Stimulated activated memory B cell treated with anti-CD40 and anti-IgM and Interleukin-4, amounts not matched to agents 10 μg/mL and 1 μg/mL and 100 μg/mL, for 72 hours (primary cell): Measurements from ENCODE around the gene JAZF1.
A peak's percentile ranks its signal among the peaks of the same experiment; 100 is the strongest.

Source experiments
- ATAC-seq: fragments of 150-1000 bp; cut with Tn5 transposase; 2 replicates; pipeline ENCODE4 v1.10.0; 2021
- H3K27ac Mint-ChIP-seq: one replicate; pipeline ENCODE4 v1.8.0; 2022; ENCODE audit warnings: mild to moderate bottlenecking, mixed read lengths
- H3K27me3 Mint-ChIP-seq: one replicate; pipeline ENCODE4 v1.8.0; 2022; ENCODE audit warnings: mixed read lengths
- H3K36me3 Mint-ChIP-seq: one replicate; pipeline ENCODE4 v1.8.0; 2022; ENCODE audit warnings: mixed read lengths
- H3K4me1 Mint-ChIP-seq: one replicate; pipeline ENCODE4 v1.8.0; 2022; ENCODE audit warnings: mixed read lengths
- H3K4me3 Mint-ChIP-seq: one replicate; pipeline ENCODE4 v1.8.0; 2022; ENCODE audit warnings: mild to moderate bottlenecking, moderate library complexity, mixed read lengths
- H3K9me3 Mint-ChIP-seq: one replicate; pipeline ENCODE4 v1.8.0; 2022; ENCODE audit warnings: mixed read lengths

JAZF1 gene

GRCh38 chr7:28202222-28202621 lies 21.6 kb upstream of the JAZF1 start:
- ATAC-seq = no peak
- Mint-ChIP-seq H3K4me1 (peaks cover 41% of the 10 kb centered on the region), H3K27ac (no peak overlapping the region)

GRCh38 chr7:28201131-28201530 lies 20.5 kb upstream of the JAZF1 start:
- Mint-ChIP-seq H3K36me3 (no peaks in the 10 kb centered on the region), H3K4me1 (peaks cover 36% of the 10 kb centered on the region), H3K27ac (peak overlapping the region; percentile 38), H3K9me3 (no peaks in the 10 kb centered on the region), H3K27me3 (no peaks in the 10 kb centered on the region), H3K4me3 (no peak overlapping the region)
- no peak for ATAC-seq

More at GRCh38 chr7:28202222-28202621, 21.6 kb upstream of the JAZF1 start:
- no peak overlapping the region for H3K4me3 Mint-ChIP-seq
- peaks cover 10% of the 10 kb centered on the region for H3K36me3 Mint-ChIP-seq
- H3K9me3 Mint-ChIP-seq = peaks cover 7% of the 10 kb centered on the region
- no peaks in the 10 kb centered on the region for H3K27me3 Mint-ChIP-seq

GRCh38 chr7:28200598-28200997 lies 20.0 kb upstream of the JAZF1 start:
- H3K36me3 Mint-ChIP-seq = no peaks in the 10 kb centered on the region
- H3K4me3 Mint-ChIP-seq = no peak overlapping the region
- no peak for ATAC-seq
- no peaks in the 10 kb centered on the region for H3K9me3 Mint-ChIP-seq
- H3K4me1 Mint-ChIP-seq = peaks cover 40% of the 10 kb centered on the region
- H3K27ac Mint-ChIP-seq = peak overlapping the region; percentile 38
- no peaks in the 10 kb centered on the region for H3K27me3 Mint-ChIP-seq

GRCh38 chr7:28199021-28199510 lies 18.5 kb upstream of the JAZF1 start:
- ATAC-seq = no peak
- no peaks in the 10 kb centered on the region for H3K9me3 Mint-ChIP-seq
- no peaks in the 10 kb centered on the region for H3K36me3 Mint-ChIP-seq
- H3K27me3 Mint-ChIP-seq = no peaks in the 10 kb centered on the region
- no peak overlapping the region for H3K4me3 Mint-ChIP-seq
- peaks cover 41% of the 10 kb centered on the region for H3K4me1 Mint-ChIP-seq
- H3K27ac Mint-ChIP-seq = no peak overlapping the region

- no peak for ATAC-seq
- Mint-ChIP-seq H3K4me3 (no peak overlapping the region), H3K4me1 (peaks cover 43% of the 10 kb centered on the region), H3K27me3 (no peaks in the 10 kb centered on the region), H3K36me3 (no peaks in the 10 kb centered on the region), H3K27ac (peak overlapping the region; percentile 63), H3K9me3 (no peaks in the 10 kb centered on the region)
These were observed 15.5 kb upstream of the JAZF1 start for GRCh38 chr7:28195910-28196620.

GRCh38 chr7:28192786-28193585 lies 12.4 kb upstream of the JAZF1 start:
- peaks cover 5% of the 10 kb centered on the region for H3K36me3 Mint-ChIP-seq
- peaks cover 46% of the 10 kb centered on the region for H3K4me1 Mint-ChIP-seq
- H3K27me3 Mint-ChIP-seq = no peaks in the 10 kb centered on the region
- H3K9me3 Mint-ChIP-seq = no peaks in the 10 kb centered on the region
- ATAC-seq = no peak
- no peak overlapping the region for H3K4me3 Mint-ChIP-seq
- H3K27ac Mint-ChIP-seq = no peak overlapping the region

GRCh38 chr7:28191751-28192150 lies 11.2 kb upstream of the JAZF1 start:
- Mint-ChIP-seq H3K27ac (no peak overlapping the region), H3K27me3 (no peaks in the 10 kb centered on the region), H3K36me3 (peaks cover 5% of the 10 kb centered on the region), H3K4me1 (peaks cover 46% of the 10 kb centered on the region), H3K4me3 (no peak overlapping the region), H3K9me3 (no peaks in the 10 kb centered on the region)
- ATAC-seq = no peak

- no peak for ATAC-seq
- H3K9me3 Mint-ChIP-seq = no peaks in the 10 kb centered on the region
- H3K27me3 Mint-ChIP-seq = no peaks in the 10 kb centered on the region
- H3K27ac Mint-ChIP-seq = no peak overlapping the region
- H3K4me1 Mint-ChIP-seq = peaks cover 40% of the 10 kb centered on the region
- H3K36me3 Mint-ChIP-seq = peaks cover 5% of the 10 kb centered on the region
- no peak overlapping the region for H3K4me3 Mint-ChIP-seq
These were observed 10.6 kb upstream of the JAZF1 start for GRCh38 chr7:28191184-28191583.

GRCh38 chr7:28190077-28190710 lies 9.6 kb upstream of the JAZF1 start:
- Mint-ChIP-seq H3K27me3 (no peaks in the 10 kb centered on the region), H3K27ac (no peak overlapping the region), H3K4me3 (no peak overlapping the region), H3K36me3 (peaks cover 5% of the 10 kb centered on the region), H3K9me3 (no peaks in the 10 kb centered on the region), H3K4me1 (peaks cover 34% of the 10 kb centered on the region)
- ATAC-seq = no peak

GRCh38 chr7:28187012-28187411 lies 6.4 kb upstream of the JAZF1 start:
- Mint-ChIP-seq H3K4me3 (no peak overlapping the region), H3K27ac (no peak overlapping the region), H3K36me3 (peaks cover 5% of the 10 kb centered on the region), H3K4me1 (peaks cover 44% of the 10 kb centered on the region), H3K27me3 (no peaks in the 10 kb centered on the region), H3K9me3 (no peaks in the 10 kb centered on the region)
- no peak for ATAC-seq

GRCh38 chr7:28183627-28184026 lies 3.0 kb upstream of the JAZF1 start:
- H3K9me3 Mint-ChIP-seq = no peaks in the 10 kb centered on the region
- H3K27me3 Mint-ChIP-seq = no peaks in the 10 kb centered on the region
- ATAC-seq = no peak
- H3K4me3 Mint-ChIP-seq = no peak overlapping the region
- peaks cover 3% of the 10 kb centered on the region for H3K36me3 Mint-ChIP-seq
- H3K4me1 Mint-ChIP-seq = peaks cover 34% of the 10 kb centered on the region
- H3K27ac Mint-ChIP-seq = no peak overlapping the region

- no peaks in the 10 kb centered on the region for H3K9me3 Mint-ChIP-seq
- no peaks in the 10 kb centered on the region for H3K27me3 Mint-ChIP-seq
- peak overlapping the region; percentile 17 for H3K4me3 Mint-ChIP-seq
- H3K36me3 Mint-ChIP-seq = no peaks in the 10 kb centered on the region
- H3K27ac Mint-ChIP-seq = peak overlapping the region; percentile 72
- peaks cover 46% of the 10 kb centered on the region for H3K4me1 Mint-ChIP-seq
- ATAC-seq = no peak
These were observed 1.5 kb upstream of the JAZF1 start for GRCh38 chr7:28182071-28182471.

- ATAC-seq = no peak
- Mint-ChIP-seq H3K27ac (peak overlapping the region; percentile 96), H3K4me3 (peak overlapping the region; percentile 91), H3K9me3 (no peaks in the 10 kb centered on the region), H3K27me3 (no peaks in the 10 kb centered on the region), H3K4me1 (peaks cover 52% of the 10 kb centered on the region), H3K36me3 (no peaks in the 10 kb centered on the region)
These were observed 821 bp upstream of the JAZF1 start for GRCh38 chr7:28181416-28181815.

GRCh38 chr7:28180031-28180363 lies 598 bp downstream of the JAZF1 start:
- Mint-ChIP-seq H3K4me3 (peak overlapping the region; percentile 91), H3K27me3 (no peaks in the 10 kb centered on the region), H3K9me3 (no peaks in the 10 kb centered on the region), H3K4me1 (peaks cover 57% of the 10 kb centered on the region), H3K27ac (peak overlapping the region; percentile 96), H3K36me3 (no peaks in the 10 kb centered on the region)
- ATAC-seq = no peak

GRCh38 chr7:28179120-28180030 lies 1.2 kb downstream of the JAZF1 start:
- Mint-ChIP-seq H3K9me3 (no peaks in the 10 kb centered on the region), H3K27ac (peak overlapping the region; percentile 43), H3K36me3 (no peaks in the 10 kb centered on the region), H3K4me3 (peak overlapping the region; percentile 75), H3K27me3 (no peaks in the 10 kb centered on the region), H3K4me1 (peaks cover 59% of the 10 kb centered on the region)
- peak; percentile 83 for ATAC-seq
